ENCODE results near the gene ANKDD1B.
"Not testable (repeated sequence)": the region's sequence is repeated elsewhere in the genome, so short reads cannot be mapped to it uniquely, and the experiment has no call there.

GRCh38 chr5:75565991-75566709 lies 45.1 kb upstream of the ANKDD1B start:
- TF ChIP-seq CTCF (conservative IDR thresholded peaks at IDR 0.05); ZFX (IDR thresholded peaks at IDR 0.05): not testable (repeated sequence)

All from C4-2B (cell line).